ENCODE data around the gene ENGASE. TPM values are rescaled to one million over a fixed set of nuclear protein-coding genes. Genes with fewer than 3 reads are reported as not detected.
A peak's percentile ranks its signal among the peaks of the same experiment; 100 is the strongest.

ENGASE gene
- polyA plus RNA-seq, 1 of the 3 experiments (the other 2 are of a cell fraction), result 30.1 TPM

GRCh38 chr17:79075861-79076406, 1.3 kb downstream of the ENGASE start:
- Histone ChIP-seq H4K20me1 (ENCODE audit: insufficient read depth) (no peaks in the 10 kb centered on the region), H3K9ac (no peak overlapping the region; the same call in 1 of the 2 replicates), H3K27me3 (ENCODE audit: insufficient read depth) (no peaks in the 10 kb centered on the region), H3K4me3 (ENCODE audit: low read depth in 2 of 2, low read length in 1 of 2) (peak overlapping the region; percentile 65 to 85; a peak in 3 of 4 replicates), H3K79me2 (ENCODE audit: insufficient read depth) (peaks cover 4% of the 10 kb centered on the region; the same call in 1 of the 2 replicates), H3K4me1 (ENCODE audit: control insufficient read depth in 1 of 2, insufficient read depth in 2 of 2, low read depth in 1 of 2, low read length in 1 of 2) (peaks cover 0 to 7% of the 10 kb centered on the region in 2 experiments; a peak in 1 of 4 replicates), H3K4me2 (peak overlapping the region; percentile 99), H3K36me3 (replicated peaks in 1 of 2; ENCODE audit: control insufficient read depth in 1 of 2, insufficient read depth in 2 of 2, low read length in 1 of 2) (peaks cover 0 to 24% of the 10 kb centered on the region in 2 experiments), H3K27ac (ENCODE audit: low read depth in 2 of 2, low read length in 1 of 2) (no peak overlapping the region), H2AFZ (ENCODE audit: low read depth) (no peak overlapping the region), H3K9me2 (no peaks in the 10 kb centered on the region), H3F3A (replicated peaks; ENCODE audit: insufficient read depth) (peaks cover 3% of the 10 kb centered on the region), H3K9me3 (no peaks in the 10 kb centered on the region)
- 93% methylated on average over 9 of the region's 9 CpGs for WGBS (ENCODE audit: low lambda C conversion rate)
- DNase-seq, result no peak
- ChIA-PET CTCF (interaction anchor here (0.7 to 3.2 kb wide), 8 partner anchors 11 to 316 kb away, joined by 3 to 16 read pairs (median 4); no protein-coding TSS in a partner anchor), POLR2A (no interaction called here)
- TF ChIP-seq EP300 (IDR thresholded peaks at IDR 0.05; ENCODE audit: borderline replicate concordance in 1 of 2, low read depth in 1 of 2, low read length in 1 of 2) (no peak), YY1 (IDR thresholded peaks at IDR 0.05; ENCODE audit: low read depth) (no peak), FOXM1 (IDR thresholded peaks at IDR 0.05; ENCODE audit: low read depth) (no peak), SIN3A (IDR thresholded peaks at IDR 0.05; ENCODE audit: borderline replicate concordance, low read depth, low read length) (no peak), USF2 (IDR thresholded peaks at IDR 0.05; ENCODE audit: borderline replicate concordance, low read depth, low read length) (no peak), IRF3 (IDR thresholded peaks at IDR 0.05; ENCODE audit: low read depth, low read length) (no peak), MXI1 (IDR thresholded peaks at IDR 0.05; ENCODE audit: low read depth, low read length) (no peak), GATA2 (CRISPR knock-in tag; IDR thresholded peaks at IDR 0.05) (no peak), MAX (IDR thresholded peaks at IDR 0.05; ENCODE audit: low read depth) (no peak), FOSL2 (IDR thresholded peaks at IDR 0.05; ENCODE audit: borderline replicate concordance, low read depth) (no peak), RFX5 (IDR thresholded peaks at IDR 0.05; ENCODE audit: low read length) (no peak), EZH2phosphoT487 (IDR thresholded peaks at IDR 0.05; ENCODE audit: borderline replicate concordance, low read depth) (no peak), CTCF (IDR thresholded peaks at IDR 0.05) (no peak), JUND (IDR thresholded peaks at IDR 0.05) (no peak), NRF1 (IDR thresholded peaks at IDR 0.05; ENCODE audit: low read depth, low read length) (no peak), ELF1 (IDR thresholded peaks at IDR 0.05) (no peak), SMC3 (IDR thresholded peaks at IDR 0.05; ENCODE audit: low read depth, low read length) (no peak), FOXJ3 (CRISPR knock-in tag; IDR thresholded peaks at IDR 0.05) (no peak)
